Neural progenitor cell (in vitro differentiated cells): ENCODE results near the gene EXOSC10.

Experiments used
- EZH2 ChIP-seq: fragments of 200-600 bp; sonication (generic); IDR thresholded peaks from 2 replicates; pipeline ENCODE4 v1.6.1; 2017; ENCODE audit warnings: antibody characterized with exemption, mild to moderate bottlenecking, moderate library complexity
- EZH2phosphoT487 ChIP-seq: fragments of 200-600 bp; sonication (generic); IDR thresholded peaks from 2 replicates; pipeline ENCODE4 v1.6.1; 2017; ENCODE audit warnings: antibody characterized with exemption
- TF ChIP-seq, protein P1 (sequence below): fragments of 200-600 bp; sonication (generic); IDR thresholded peaks from 2 replicates; pipeline ENCODE4 v1.5.1; 2017; ENCODE audit warnings: antibody characterized with exemption, mild to moderate bottlenecking

DNA sequence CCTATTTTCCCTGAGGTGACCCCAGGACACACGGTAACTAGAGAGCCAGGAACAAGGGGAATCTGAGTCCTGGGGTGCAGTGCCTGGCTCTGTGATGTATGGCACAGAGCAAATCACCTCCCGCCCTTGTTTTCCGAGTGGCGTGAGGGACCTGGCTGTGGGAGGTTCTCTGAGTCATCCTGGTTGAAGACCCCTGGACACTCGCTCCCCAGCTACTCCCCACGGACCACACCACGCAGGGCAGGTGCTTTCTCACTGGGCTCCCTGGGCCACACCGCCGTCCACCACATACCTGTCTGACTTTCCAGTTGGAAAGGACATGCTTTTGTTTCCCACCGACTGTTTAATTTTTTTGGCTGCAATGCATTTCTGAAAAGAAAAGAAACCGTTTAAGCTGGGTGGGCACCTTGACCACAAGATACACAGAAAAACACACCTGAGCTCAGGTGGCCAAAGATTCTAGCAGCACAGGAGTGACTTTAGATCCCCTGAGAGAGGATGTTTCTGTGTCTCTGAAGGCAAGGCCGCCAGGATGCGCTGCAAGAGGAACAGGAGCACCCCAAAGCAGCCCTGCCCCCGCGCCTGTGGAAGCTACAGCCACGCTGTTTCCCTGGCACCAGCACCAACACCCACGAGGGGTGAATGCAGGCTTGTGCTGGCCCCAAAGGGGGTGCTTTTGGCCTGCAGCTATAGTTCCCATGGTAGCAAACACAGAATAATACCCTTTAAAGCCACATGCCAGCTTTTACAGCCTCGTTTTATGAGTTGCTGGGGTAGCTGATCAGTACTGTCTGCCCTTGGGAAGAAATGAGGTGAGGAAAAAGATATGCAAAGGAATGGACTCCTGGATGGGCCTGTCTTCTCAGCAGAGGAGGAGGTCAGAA lies 31.7 kb downstream of the EXOSC10 start:
- TF ChIP-seq, protein P1, sequence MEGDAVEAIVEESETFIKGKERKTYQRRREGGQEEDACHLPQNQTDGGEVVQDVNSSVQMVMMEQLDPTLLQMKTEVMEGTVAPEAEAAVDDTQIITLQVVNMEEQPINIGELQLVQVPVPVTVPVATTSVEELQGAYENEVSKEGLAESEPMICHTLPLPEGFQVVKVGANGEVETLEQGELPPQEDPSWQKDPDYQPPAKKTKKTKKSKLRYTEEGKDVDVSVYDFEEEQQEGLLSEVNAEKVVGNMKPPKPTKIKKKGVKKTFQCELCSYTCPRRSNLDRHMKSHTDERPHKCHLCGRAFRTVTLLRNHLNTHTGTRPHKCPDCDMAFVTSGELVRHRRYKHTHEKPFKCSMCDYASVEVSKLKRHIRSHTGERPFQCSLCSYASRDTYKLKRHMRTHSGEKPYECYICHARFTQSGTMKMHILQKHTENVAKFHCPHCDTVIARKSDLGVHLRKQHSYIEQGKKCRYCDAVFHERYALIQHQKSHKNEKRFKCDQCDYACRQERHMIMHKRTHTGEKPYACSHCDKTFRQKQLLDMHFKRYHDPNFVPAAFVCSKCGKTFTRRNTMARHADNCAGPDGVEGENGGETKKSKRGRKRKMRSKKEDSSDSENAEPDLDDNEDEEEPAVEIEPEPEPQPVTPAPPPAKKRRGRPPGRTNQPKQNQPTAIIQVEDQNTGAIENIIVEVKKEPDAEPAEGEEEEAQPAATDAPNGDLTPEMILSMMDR = no peak
- no peak for TF ChIP-seq EZH2
- TF ChIP-seq EZH2phosphoT487 = no peak
